ENCODE data around the gene PDCD6IP. TPM values are rescaled to one million over a fixed set of nuclear protein-coding genes. Genes with fewer than 3 reads are reported as not detected.
A peak's percentile ranks its signal among the peaks of the same experiment; 100 is the strongest.

Gene PDCD6IP
- total RNA-seq, 2 donors from 2014 or later: 120 to 134 TPM

DNA sequence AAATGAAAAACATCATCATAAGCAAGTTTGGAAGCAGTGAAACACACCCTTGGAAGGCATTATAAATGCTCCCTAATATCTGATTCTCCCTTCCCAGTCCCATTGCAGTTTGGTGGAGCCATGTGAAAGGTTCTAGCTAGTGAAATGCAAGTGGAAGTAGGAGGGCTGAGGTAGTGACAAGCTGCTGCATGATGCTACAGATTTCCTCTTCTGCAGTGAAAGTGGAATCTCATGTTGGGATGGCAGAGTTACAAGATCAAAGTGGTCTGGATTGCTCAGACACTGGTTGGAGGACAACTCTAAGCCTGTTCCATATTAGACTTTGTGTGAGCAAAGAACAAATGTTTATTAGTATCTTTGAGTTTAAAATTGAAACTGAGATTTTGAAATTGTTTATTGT lies 3.3 kb upstream of the PDCD6IP start:
- peaks cover 6% of the 10 kb centered on the region for H3K4me1 Mint-ChIP-seq
- H3K27ac Mint-ChIP-seq: no peak overlapping the region
- H3K36me3 ChIP-seq (ENCODE audit: control insufficient read depth, insufficient read depth, low read length): no peaks in the 10 kb centered on the region
- peaks cover 10% of the 10 kb centered on the region for H3K27me3 Mint-ChIP-seq (ENCODE audit: insufficient read depth)
- TF ChIP-seq CTCF (conservative IDR thresholded peaks at IDR 0.05): no peak
- H3K36me3 Mint-ChIP-seq (ENCODE audit: low read depth): no peaks in the 10 kb centered on the region
- H3K4me3 ChIP-seq (ENCODE audit: low read length): no peak overlapping the region
- no peak overlapping the region for H3K4me3 Mint-ChIP-seq
- no peaks in the 10 kb centered on the region for H3K9me3 Mint-ChIP-seq
- H3K9me3 ChIP-seq (ENCODE audit: control insufficient read depth, low read length): no peaks in the 10 kb centered on the region
- H3K9ac ChIP-seq (ENCODE audit: extremely low read depth, low read length, poor library complexity, severe bottlenecking): no peak overlapping the region
- no peak overlapping the region for H3K27ac ChIP-seq (ENCODE audit: low read depth, low read length)
- DNase-seq: no peak
- no peaks in the 10 kb centered on the region for H3K4me1 ChIP-seq (ENCODE audit: control insufficient read depth, insufficient read depth, low read length)
- H3K27me3 ChIP-seq (ENCODE audit: control insufficient read depth, insufficient read depth, low read length, poor library complexity, severe bottlenecking): no peaks in the 10 kb centered on the region

DNA sequence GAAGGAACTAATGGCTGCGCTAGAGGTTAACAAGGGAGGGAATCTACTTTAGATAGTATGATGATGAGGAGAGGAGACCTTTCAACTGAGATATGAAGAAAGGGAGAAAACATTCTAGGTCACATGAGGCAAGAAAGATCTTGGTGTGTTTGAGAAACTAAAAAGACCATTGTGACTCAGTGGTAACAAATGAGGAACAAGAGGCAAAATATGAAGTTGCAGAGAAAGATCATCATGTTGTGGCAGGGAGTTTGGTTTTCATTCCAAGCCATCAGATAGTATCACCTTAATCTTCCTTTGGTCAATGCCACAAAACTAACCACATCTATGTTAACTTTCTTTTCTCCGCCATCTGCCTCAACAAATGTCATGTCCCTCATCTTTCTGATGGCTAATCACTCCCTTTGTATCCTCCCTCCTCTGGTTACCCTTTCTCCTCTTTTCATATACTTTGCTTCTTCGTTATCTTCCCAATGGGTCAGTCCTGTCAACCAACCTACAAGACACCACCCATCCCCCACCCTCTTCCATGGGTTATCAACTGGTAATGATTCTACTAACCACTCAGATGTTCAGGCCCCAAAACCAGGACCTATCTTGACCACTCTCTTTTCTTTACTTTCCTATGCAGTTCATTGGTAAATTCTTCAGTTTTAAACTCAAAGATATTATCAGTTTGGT lies 2.4 kb upstream of the PDCD6IP start:
- Mint-ChIP-seq H3K27me3 (ENCODE audit: insufficient read depth) (peaks cover 4% of the 10 kb centered on the region), H3K4me3 (no peak overlapping the region), H3K36me3 (ENCODE audit: low read depth) (no peaks in the 10 kb centered on the region), H3K4me1 (peaks cover 13% of the 10 kb centered on the region), H3K27ac (no peak overlapping the region), H3K9me3 (no peaks in the 10 kb centered on the region)
- H3K4me3 ChIP-seq (ENCODE audit: low read length): no peak overlapping the region
- WGBS, 2 experiments (ENCODE audit: insufficient coverage in 1 of 2, insufficient read length in 1 of 2): 93 to 96% methylated on average over 3 of the region's 3 CpGs
- no peak overlapping the region for H3K27ac ChIP-seq (ENCODE audit: low read depth, low read length)
- no peaks in the 10 kb centered on the region for H3K9me3 ChIP-seq (ENCODE audit: control insufficient read depth, low read length)
- H3K4me1 ChIP-seq (ENCODE audit: control insufficient read depth, insufficient read depth, low read length): no peaks in the 10 kb centered on the region
- no peaks in the 10 kb centered on the region for H3K27me3 ChIP-seq (ENCODE audit: control insufficient read depth, insufficient read depth, low read length, poor library complexity, severe bottlenecking)
- no peak overlapping the region for H3K9ac ChIP-seq (ENCODE audit: extremely low read depth, low read length, poor library complexity, severe bottlenecking)
- DNase-seq: no peak
- H3K36me3 ChIP-seq (ENCODE audit: control insufficient read depth, insufficient read depth, low read length): no peaks in the 10 kb centered on the region
- no peak for TF ChIP-seq CTCF (conservative IDR thresholded peaks at IDR 0.05)

GRCh38 chr3:33798113-33798417 lies 365 bp upstream of the PDCD6IP start:
- Mint-ChIP-seq H3K27ac (peak overlapping the region; percentile 98), H3K36me3 (ENCODE audit: low read depth) (peaks cover 13% of the 10 kb centered on the region), H3K4me1 (peaks cover 13% of the 10 kb centered on the region), H3K27me3 (ENCODE audit: insufficient read depth) (no peaks in the 10 kb centered on the region), H3K9me3 (peaks cover 10% of the 10 kb centered on the region), H3K4me3 (peak overlapping the region; percentile 87)
- Histone ChIP-seq H3K27me3 (ENCODE audit: control insufficient read depth, insufficient read depth, low read length, poor library complexity, severe bottlenecking) (no peaks in the 10 kb centered on the region), H3K27ac (ENCODE audit: low read depth, low read length) (no peak overlapping the region), H3K4me1 (ENCODE audit: control insufficient read depth, insufficient read depth, low read length) (no peaks in the 10 kb centered on the region), H3K4me3 (ENCODE audit: low read length) (peak overlapping the region; percentile 92), H3K9ac (ENCODE audit: extremely low read depth, low read length, poor library complexity, severe bottlenecking) (peak overlapping the region; percentile 86), H3K9me3 (ENCODE audit: control insufficient read depth, low read length) (peaks cover 12% of the 10 kb centered on the region), H3K36me3 (ENCODE audit: control insufficient read depth, insufficient read depth, low read length) (peaks cover 11% of the 10 kb centered on the region)
- 1 to 7% methylated on average over 6 to 9 of the region's 9 CpGs for WGBS, 2 experiments (ENCODE audit: insufficient coverage in 1 of 2, insufficient read length in 1 of 2)
- no peak for TF ChIP-seq CTCF (conservative IDR thresholded peaks at IDR 0.05)
- no peak for DNase-seq
